K562 (cell line): ENCODE data around the gene FUT8. TPM values are rescaled to one million over a fixed set of nuclear protein-coding genes. Genes with fewer than 3 reads are reported as not detected.

Experiments
- BACH1 ChIP-seq: fragments of 200-800 bp; sonication (Bioruptor generic); IDR thresholded peaks from 2 replicates; pipeline ENCODE4 v1.6.1; 2016; ENCODE audit warnings: missing genetic modification characterization, missing compliant biosample characterization
- CBFA2T3 ChIP-seq: fragments of 450-650 bp; IDR thresholded peaks from 2 replicates; pipeline ENCODE4 v1.6.1; 2017
- CXXC5 ChIP-seq: fragments of 250-450 bp; sonication (Bioruptor Pico); IDR thresholded peaks from 2 replicates; pipeline ENCODE4 v1.8.0; 2022; ENCODE audit warnings: inconsistent platforms, mild to moderate bottlenecking, moderate library complexity
- E2F6 ChIP-seq, 2 experiments: IDR thresholded peaks; 2 replicates each; pipeline ENCODE4 v1.6.1; 2011; ENCODE audit warnings: borderline replicate concordance in 1 of 2, control low read depth in 1 of 2, low read depth in 1 of 2, low read length in 1 of 2, mild to moderate bottlenecking in 1 of 2, mixed read lengths in 1 of 2, moderate library complexity in 1 of 2; ENCODE audit not compliant: insufficient read depth in 1 of 2, insufficient read length in 1 of 2, poor library complexity in 1 of 2, severe bottlenecking in 1 of 2; ENCODE audit errors: extremely low read depth in 1 of 2
- FOXJ2 ChIP-seq: fragments of 200-800 bp; sonication (Bioruptor generic); IDR thresholded peaks from 2 replicates; pipeline ENCODE4 v1.6.1; 2016; ENCODE audit warnings: missing genetic modification characterization, missing compliant biosample characterization
- GABPB1 ChIP-seq: sonication (generic); formaldehyde crosslinking; IDR thresholded peaks from 2 replicates; pipeline ENCODE4 v1.8.0; 2022; ENCODE audit warnings: mild to moderate bottlenecking, missing genetic modification reagents
- HDAC2 ChIP-seq: fragments of 450-650 bp; IDR thresholded peaks from 2 replicates; pipeline ENCODE4 v1.6.1; 2016; ENCODE audit warnings: mild to moderate bottlenecking
- HEY1 ChIP-seq: fragments of 250-450 bp; sonication (Bioruptor Pico); IDR thresholded peaks from 2 replicates; pipeline ENCODE4 v1.5.0; 2020; ENCODE audit warnings: mild to moderate bottlenecking, moderate library complexity, borderline replicate concordance
- HNRNPUL1 ChIP-seq: fragments of 200-400 bp; formaldehyde crosslinking; IDR thresholded peaks from 2 replicates; pipeline ENCODE4 v1.6.1; 2017; ENCODE audit warnings: low read length
- KDM4B ChIP-seq, 2 experiments: fragments of 450-650 bp in 1 of 2; sonication (generic) in 1 of 2; IDR thresholded peaks; 2 replicates each; pipeline ENCODE4 v1.6.1; 2016 to 2017; ENCODE audit warnings: borderline replicate concordance in 2 of 2, antibody characterized with exemption in 1 of 2, low read depth in 1 of 2, mild to moderate bottlenecking in 1 of 2
- KLF13 ChIP-seq: fragments of 450-650 bp; IDR thresholded peaks from 2 replicates; pipeline ENCODE4 v1.6.1; 2016; ENCODE audit warnings: missing genetic modification characterization, low read depth, mild to moderate bottlenecking, missing compliant biosample characterization, moderate library complexity, borderline replicate concordance
- MCM2 ChIP-seq: fragments of 450-650 bp; IDR thresholded peaks from 2 replicates; pipeline ENCODE4 v1.6.1; 2017; ENCODE audit warnings: low read depth, mild to moderate bottlenecking
- PCBP2 ChIP-seq: fragments of 200-400 bp; formaldehyde crosslinking; IDR thresholded peaks from 2 replicates; pipeline ENCODE4 v1.6.1; 2018; ENCODE audit warnings: low read length, low read depth, mild to moderate bottlenecking, moderate library complexity; ENCODE audit not compliant: poor library complexity, severe bottlenecking
- POLR2A ChIP-seq: fragments of 450-650 bp; conservative IDR thresholded peaks from 2 replicates; pipeline ENCODE4 v1.6.1; 2016
- POLR2B ChIP-seq: fragments of 450-650 bp; IDR thresholded peaks from 2 replicates; pipeline ENCODE4 v1.6.1; 2018; ENCODE audit warnings: low read depth; ENCODE audit not compliant: partially characterized antibody
- RAD21 ChIP-seq, 2 experiments: fragments of 250-450 bp in 1 of 2; fragments of 450-650 bp in 1 of 2; sonication (Bioruptor Pico) in 1 of 2; formaldehyde crosslinking in 1 of 2; IDR thresholded peaks in 1 of 2; conservative IDR thresholded peaks in 1 of 2; 2 replicates each; pipeline versions ENCODE4 v1.4.0 to v1.8.0; 2020 to 2022; ENCODE audit warnings: mild to moderate bottlenecking in 2 of 2, moderate library complexity in 1 of 2
- RCOR1 ChIP-seq, 2 experiments: IDR thresholded peaks; 2 replicates each; pipeline ENCODE4 v1.6.1; 2012; ENCODE audit warnings: low read depth in 2 of 2, low read length in 2 of 2, borderline replicate concordance in 1 of 2, improper control_type of control experiment in 1 of 2
- SAFB2 ChIP-seq: fragments of 200-400 bp; formaldehyde crosslinking; IDR thresholded peaks from 2 replicates; pipeline ENCODE4 v1.6.1; 2018; ENCODE audit warnings: borderline replicate concordance, low read length, low read depth, moderate library complexity; ENCODE audit not compliant: severe bottlenecking
- SUPT5H ChIP-seq: fragments of 450-650 bp; IDR thresholded peaks from 2 replicates; pipeline ENCODE4 v1.6.1; 2016
- TBL1XR1 ChIP-seq, 2 experiments: IDR thresholded peaks; 2 replicates each; pipeline ENCODE4 v1.6.1; 2012; ENCODE audit warnings: improper control_type of control experiment in 2 of 2, low read length in 2 of 2, mild to moderate bottlenecking in 1 of 2
- THRAP3 ChIP-seq: fragments of 450-650 bp; IDR thresholded peaks from 2 replicates; pipeline ENCODE4 v1.6.1; 2016; ENCODE audit warnings: mild to moderate bottlenecking, inconsistent platforms, borderline replicate concordance
- TRIM28 ChIP-seq: fragments of 450-650 bp; IDR thresholded peaks from 2 replicates; pipeline ENCODE4 v1.6.1; 2017
- U2AF2 ChIP-seq: fragments of 200-400 bp; formaldehyde crosslinking; optimal IDR thresholded peaks from 2 replicates; pipeline ENCODE3; 2017; ENCODE audit warnings: low read depth, mild to moderate bottlenecking, low read length
- ZBED1 ChIP-seq: IDR thresholded peaks from 2 replicates; pipeline ENCODE4 v1.6.1; 2014
- ZC3H8 ChIP-seq: fragments of 450-650 bp; IDR thresholded peaks from 2 replicates; pipeline ENCODE4 v1.6.1; 2017
- polyA plus RNA-seq, 8 experiments: library from polyadenylated mRNA; depleted of rRNA in 4 of 8; stranded (reverse) in 5 of 8; unstranded in 3 of 8; fragments of >200 nt; fragmentation: Nextera tagmentation in 2 of 8; fragmentation: Illumina TruSeq in 1 of 8; extraction: Ambion mirVana in 2 of 8; extraction: Trizol in 1 of 8; gene quantifications; 2 replicates each; pipeline versions ENCODE4 v1.2.1 to v1.2.3, GENCODE V29; 2011 to 2014; ENCODE audit warnings: inconsistent platforms in 1 of 8, missing spikeins in 1 of 8
- total RNA-seq, 7 experiments: library from RNA; depleted of rRNA in 6 of 7; stranded (reverse); fragments of >200 nt in 6 of 7; fragmentation: Illumina TruSeq in 2 of 7; extraction: Trizol in 2 of 7; gene quantifications; 2 replicates each; pipeline versions ENCODE4 v1.2.1 to v1.2.3, GENCODE V29; 2011 to 2021; ENCODE audit warnings: low replicate concordance in 1 of 7
- TF ChIP-seq, protein P1 (sequence below), 2 experiments: IDR thresholded peaks; 2 replicates each; pipeline ENCODE4 v1.6.1; 2012; ENCODE audit warnings: improper control_type of control experiment in 2 of 2, low read depth in 2 of 2, low read length in 2 of 2, borderline replicate concordance in 1 of 2

FUT8 gene
- total and polyA plus RNA-seq, 9 of the 15 experiments (the other 6 are each of a cell fraction or from before 2014, with no cell fraction given): 4.1 to 15.2 (median 7.8) TPM

DNA sequence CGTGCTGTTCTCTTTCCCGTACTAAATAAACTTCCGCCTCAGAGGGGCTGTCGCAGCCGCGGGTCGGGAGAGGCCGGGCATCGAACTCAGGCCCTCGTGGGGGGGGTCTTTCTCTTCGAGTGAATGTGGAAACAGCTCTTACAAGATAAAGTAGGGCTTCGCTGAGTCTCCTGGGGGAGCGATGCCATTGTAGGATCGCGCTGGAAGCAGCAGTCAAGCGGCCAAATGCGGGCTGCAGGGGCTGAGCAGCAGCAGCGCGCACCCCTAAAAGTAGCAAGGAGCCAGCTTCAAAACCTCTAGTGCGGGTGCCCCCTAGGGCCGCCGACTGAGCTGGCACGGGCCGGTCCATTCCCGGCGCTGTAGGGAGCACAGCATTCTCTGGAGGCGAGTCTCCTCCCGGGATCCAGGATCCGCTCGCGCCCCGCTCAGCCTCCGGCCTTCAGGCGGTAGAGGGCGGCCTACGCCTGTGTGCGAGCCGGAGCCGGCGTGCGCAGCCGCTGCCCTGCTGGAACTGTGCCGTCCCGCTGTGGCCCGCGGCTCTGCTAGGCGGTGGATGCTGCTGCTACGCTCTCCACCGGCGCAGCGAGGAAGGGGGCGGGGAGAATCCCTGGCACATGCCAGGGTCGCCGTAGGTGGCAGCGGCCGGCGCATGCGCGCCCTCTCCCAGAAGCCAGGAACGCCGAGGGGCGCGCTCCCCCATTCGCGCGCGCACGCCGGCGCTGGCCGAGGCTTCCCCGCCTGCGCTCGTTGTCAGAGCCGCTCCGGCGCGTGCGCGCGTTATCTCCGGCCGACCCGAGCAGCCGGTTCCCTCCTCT lies at the start of gene FUT8 (continued):
- no peak for TF ChIP-seq KLF13 (tag)
- no peak for TF ChIP-seq HDAC2
- TF ChIP-seq HEY1: no peak
- peak; percentile 46; the same call in 1 of the 2 replicates for TF ChIP-seq GABPB1 (CRISPR knock-in tag)
- TF ChIP-seq RAD21 (CRISPR knock-in tag; conservative IDR thresholded peaks at IDR 0.05 in 1 of 2, IDR thresholded peaks at IDR 0.05 in 1 of 2): peak; percentile 59 to 61
- TF ChIP-seq HNRNPUL1: no peak
- TF ChIP-seq KDM4B (IDR thresholded peaks at IDR 0.05; ENCODE audit: borderline replicate concordance in 2 of 2, low read depth in 1 of 2): no peak
- no peak for TF ChIP-seq TBL1XR1 (IDR thresholded peaks at IDR 0.05; ENCODE audit: low read length in 2 of 2)
- TF ChIP-seq BACH1 (tag): no peak
- TF ChIP-seq RCOR1 (IDR thresholded peaks at IDR 0.05; ENCODE audit: borderline replicate concordance in 1 of 2, low read depth in 2 of 2, low read length in 2 of 2): no peak
- TF ChIP-seq SUPT5H: no peak
- peak; percentile 44 for TF ChIP-seq CXXC5
- TF ChIP-seq TRIM28: no peak
- TF ChIP-seq, protein P1, sequence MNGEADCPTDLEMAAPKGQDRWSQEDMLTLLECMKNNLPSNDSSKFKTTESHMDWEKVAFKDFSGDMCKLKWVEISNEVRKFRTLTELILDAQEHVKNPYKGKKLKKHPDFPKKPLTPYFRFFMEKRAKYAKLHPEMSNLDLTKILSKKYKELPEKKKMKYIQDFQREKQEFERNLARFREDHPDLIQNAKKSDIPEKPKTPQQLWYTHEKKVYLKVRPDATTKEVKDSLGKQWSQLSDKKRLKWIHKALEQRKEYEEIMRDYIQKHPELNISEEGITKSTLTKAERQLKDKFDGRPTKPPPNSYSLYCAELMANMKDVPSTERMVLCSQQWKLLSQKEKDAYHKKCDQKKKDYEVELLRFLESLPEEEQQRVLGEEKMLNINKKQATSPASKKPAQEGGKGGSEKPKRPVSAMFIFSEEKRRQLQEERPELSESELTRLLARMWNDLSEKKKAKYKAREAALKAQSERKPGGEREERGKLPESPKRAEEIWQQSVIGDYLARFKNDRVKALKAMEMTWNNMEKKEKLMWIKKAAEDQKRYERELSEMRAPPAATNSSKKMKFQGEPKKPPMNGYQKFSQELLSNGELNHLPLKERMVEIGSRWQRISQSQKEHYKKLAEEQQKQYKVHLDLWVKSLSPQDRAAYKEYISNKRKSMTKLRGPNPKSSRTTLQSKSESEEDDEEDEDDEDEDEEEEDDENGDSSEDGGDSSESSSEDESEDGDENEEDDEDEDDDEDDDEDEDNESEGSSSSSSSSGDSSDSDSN (IDR thresholded peaks at IDR 0.05; ENCODE audit: borderline replicate concordance in 1 of 2, low read depth in 2 of 2, low read length in 2 of 2): peak in 1 of 2 experiments; percentile 71; a peak in 1 of 4 replicates
- no peak for TF ChIP-seq THRAP3
- peak in 1 of 2 experiments; percentile 18 for TF ChIP-seq E2F6 (IDR thresholded peaks at IDR 0.05; ENCODE audit: borderline replicate concordance in 1 of 2, extremely low read depth in 1 of 2, insufficient read depth in 1 of 2, insufficient read length in 1 of 2, low read depth in 1 of 2, low read length in 1 of 2, poor library complexity in 1 of 2, severe bottlenecking in 1 of 2)
- no peak for TF ChIP-seq U2AF2
- no peak for TF ChIP-seq FOXJ2 (tag)
- TF ChIP-seq POLR2A: no peak
- no peak for TF ChIP-seq MCM2
- TF ChIP-seq POLR2B: no peak
- no peak for TF ChIP-seq SAFB2
- no peak for TF ChIP-seq ZBED1
- TF ChIP-seq CBFA2T3: no peak
- no peak for TF ChIP-seq PCBP2
- TF ChIP-seq ZC3H8: no peak
